Measurements from ENCODE around the gene PIP5K1C.

The PIP5K1C gene, protein sequence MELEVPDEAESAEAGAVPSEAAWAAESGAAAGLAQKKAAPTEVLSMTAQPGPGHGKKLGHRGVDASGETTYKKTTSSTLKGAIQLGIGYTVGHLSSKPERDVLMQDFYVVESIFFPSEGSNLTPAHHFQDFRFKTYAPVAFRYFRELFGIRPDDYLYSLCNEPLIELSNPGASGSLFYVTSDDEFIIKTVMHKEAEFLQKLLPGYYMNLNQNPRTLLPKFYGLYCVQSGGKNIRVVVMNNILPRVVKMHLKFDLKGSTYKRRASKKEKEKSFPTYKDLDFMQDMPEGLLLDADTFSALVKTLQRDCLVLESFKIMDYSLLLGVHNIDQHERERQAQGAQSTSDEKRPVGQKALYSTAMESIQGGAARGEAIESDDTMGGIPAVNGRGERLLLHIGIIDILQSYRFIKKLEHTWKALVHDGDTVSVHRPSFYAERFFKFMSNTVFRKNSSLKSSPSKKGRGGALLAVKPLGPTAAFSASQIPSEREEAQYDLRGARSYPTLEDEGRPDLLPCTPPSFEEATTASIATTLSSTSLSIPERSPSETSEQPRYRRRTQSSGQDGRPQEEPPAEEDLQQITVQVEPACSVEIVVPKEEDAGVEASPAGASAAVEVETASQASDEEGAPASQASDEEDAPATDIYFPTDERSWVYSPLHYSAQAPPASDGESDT

DNA sequence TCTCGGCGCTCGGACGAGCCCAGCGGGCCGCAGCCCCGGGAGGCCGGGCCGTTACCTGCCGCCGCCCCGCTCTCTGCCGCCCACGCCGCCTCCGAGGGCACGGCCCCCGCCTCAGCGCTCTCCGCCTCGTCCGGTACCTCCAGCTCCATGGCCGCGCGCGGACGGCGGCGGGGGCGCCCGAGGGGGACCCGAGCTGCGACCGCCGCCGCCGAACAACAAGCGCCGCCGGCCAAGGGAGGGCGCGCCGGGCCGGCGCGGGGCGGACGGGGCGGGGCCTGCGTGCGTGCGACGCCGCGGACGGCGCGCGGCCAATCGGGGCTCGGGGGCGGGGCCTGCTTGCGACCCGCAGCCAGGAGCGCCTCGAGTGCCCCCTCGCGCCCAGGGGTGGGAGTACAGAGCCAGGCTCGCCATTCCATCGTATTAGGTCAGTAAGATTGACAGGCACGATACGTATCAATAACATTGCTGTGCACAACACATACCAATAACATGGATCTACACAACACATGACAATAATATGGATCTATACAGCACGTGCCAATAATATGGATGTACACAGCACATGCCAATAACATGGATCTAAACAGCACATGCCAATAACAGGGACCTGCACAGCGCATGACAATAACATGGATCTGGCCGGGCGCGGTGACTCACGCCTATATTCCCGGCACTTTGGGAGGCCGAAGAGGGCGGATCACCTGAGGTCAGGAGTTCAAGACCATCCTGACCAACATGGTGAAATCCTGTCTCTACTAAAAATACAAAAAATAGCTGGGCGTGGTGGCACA lies at the start of gene PIP5K1C:
Gene PIP5K1C (minus strand): TSS at position 227 of the 791 bp plus-strand sequence. CDS start 78 bp downstream, at position 149.
- peak in 1 of 2 experiments; percentile 88 for DNase-seq

DNA sequence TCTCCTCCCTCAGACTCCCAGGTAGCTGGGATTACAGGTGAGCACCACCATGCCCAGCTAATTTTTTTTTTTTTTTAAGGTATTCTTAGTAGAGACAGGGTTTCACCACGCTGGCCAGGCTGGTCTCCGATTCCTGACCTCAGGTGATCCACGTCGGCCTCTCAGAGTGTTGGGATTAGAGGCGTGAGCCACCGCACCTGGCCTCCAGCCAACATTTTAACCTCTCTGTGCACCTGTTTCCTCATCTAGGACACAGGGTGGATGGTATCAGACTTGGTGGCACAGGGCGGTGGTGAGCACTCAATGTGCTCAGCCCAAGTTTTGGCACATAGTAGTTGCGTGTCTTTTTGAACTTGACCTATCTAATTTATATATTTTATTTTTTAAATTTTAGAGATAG lies 48.7 kb upstream of the PIP5K1C start:
- DNase-seq, result no peak

DNA sequence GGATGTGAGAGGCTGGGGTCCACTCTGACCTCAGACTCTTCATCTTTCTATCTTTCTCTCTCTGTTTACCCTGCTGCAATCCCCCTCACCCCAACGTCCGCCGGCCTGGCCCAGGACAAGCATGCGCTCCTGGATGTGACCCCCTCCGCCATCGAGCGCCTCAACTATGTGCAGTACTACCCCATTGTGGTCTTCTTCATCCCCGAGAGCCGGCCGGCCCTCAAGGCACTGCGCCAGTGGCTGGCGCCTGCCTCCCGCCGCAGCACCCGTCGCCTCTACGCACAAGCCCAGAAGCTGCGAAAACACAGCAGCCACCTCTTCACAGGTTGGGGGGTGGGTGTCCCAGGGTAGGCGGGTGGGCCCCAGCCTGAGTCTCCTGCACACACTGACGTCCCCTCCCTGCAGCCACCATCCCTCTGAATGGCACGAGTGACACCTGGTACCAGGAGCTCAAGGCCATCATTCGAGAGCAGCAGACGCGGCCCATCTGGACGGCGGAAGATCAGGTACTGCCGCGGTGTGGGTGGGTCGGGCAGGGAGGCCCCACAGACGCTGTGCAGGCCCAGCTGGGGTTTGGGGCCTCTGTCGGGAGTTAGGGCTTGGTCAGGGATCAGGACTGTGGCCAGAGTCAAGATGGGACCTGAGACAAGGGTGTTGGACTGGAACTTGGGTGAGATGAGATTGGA lies 46.2 kb upstream of the PIP5K1C start:
- no peak for DNase-seq

DNA sequence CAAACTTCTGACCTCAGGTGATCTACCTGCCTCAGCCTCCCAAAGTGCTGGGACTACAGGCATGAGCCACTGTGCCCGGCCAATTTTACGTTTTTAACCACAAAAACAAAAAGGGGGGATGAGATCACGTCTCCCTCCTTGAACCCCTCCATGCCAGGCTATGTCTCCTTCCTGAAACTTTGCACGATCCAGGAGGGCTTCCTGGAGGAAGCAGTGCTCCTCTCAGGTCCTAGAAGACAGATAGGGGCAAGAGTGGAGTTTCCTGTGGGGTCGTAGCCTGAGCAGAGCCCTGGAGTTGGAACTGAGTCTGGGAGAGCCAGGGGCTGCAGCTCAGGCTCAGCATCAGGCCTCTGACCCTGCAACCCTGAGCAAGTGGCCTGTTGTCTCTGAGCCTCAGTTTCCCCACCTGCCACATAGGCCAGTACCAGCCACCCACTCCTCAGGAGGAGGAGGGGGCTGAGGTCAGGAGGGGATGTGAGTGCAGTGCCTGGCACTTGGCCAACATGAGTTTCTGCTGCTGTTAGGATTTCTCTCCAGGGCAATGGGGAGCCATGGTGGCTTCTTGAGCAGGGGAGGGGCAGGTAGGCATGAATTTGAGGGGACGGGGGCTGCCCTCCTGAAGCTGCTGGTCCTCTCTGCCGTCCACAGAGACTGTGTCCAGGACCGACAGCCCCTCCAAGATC lies 45.2 kb upstream of the PIP5K1C start:
- no peak for DNase-seq

DNA sequence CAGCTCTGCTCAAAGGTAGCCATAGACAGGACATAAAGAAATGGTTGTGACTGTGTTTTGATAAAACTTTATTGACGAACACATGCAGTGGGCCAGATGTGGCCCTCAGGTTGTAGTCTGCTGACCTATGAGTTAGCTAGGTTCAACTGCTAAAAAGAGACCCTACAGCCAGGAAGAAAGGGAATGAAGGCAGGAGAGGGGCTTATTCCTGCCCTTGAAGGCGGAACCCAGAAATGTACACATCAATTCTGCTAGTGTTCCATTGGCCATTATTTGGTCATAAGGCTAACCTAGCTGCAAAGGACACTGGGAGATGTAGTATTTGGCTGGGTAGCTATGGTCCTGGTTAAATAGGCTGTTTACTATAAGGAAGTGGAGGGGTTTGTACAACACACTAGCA lies 43.2 kb upstream of the PIP5K1C start:
- peak in 1 of 2 experiments; percentile 35 for DNase-seq

DNA sequence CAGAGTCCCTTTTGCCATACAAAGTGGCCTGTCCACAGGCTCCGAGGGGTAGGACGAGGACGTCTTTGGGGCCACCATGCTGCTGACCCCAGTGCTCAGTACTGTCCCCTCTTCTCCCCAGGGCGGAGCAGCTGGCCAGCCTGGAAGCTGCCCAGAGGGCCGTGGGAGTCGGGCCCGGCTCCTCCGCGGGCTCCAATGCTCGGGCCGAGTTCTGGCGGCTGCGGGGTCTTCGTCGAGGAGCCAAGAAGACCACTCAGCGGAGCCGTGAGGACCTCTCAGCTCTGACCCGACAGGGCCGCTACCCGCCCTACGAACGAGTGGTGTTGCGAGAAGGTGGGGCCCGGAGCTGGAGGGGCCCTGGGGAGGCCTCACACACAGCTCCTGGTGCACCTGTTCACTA lies 40.2 kb upstream of the PIP5K1C start:
- no peak for DNase-seq

DNA sequence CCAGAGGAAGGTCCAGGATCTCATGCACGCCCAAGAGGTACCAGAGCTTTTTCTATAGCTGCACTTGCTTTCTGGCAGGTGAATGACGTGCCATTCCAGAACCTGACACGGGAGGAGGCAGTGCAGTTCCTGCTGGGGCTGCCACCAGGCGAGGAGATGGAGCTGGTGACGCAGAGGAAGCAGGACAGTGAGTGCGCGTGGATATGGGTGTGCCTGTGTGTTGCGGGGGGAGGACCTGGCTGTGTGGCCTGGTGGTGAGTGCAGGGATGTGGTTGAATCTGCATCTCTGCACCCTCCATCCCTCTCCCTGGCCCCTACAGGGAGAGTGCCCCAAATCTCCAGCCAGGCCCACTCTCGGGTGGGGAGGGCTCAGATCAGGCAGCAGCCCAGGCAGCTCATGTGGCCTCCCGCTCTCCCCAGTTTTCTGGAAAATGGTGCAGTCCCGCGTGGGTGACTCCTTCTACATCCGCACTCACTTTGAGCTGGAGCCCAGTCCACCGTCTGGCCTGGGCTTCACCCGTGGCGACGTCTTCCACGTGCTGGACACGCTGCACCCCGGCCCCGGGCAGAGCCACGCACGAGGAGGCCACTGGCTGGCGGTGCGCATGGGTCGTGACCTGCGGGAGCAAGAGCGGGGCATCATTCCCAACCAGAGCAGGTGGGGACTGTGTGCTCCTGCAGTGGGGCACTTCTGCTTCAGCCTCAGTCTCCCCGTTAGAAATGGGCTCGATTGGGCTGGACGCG lies 38.4 kb upstream of the PIP5K1C start:
- no peak for DNase-seq

DNA sequence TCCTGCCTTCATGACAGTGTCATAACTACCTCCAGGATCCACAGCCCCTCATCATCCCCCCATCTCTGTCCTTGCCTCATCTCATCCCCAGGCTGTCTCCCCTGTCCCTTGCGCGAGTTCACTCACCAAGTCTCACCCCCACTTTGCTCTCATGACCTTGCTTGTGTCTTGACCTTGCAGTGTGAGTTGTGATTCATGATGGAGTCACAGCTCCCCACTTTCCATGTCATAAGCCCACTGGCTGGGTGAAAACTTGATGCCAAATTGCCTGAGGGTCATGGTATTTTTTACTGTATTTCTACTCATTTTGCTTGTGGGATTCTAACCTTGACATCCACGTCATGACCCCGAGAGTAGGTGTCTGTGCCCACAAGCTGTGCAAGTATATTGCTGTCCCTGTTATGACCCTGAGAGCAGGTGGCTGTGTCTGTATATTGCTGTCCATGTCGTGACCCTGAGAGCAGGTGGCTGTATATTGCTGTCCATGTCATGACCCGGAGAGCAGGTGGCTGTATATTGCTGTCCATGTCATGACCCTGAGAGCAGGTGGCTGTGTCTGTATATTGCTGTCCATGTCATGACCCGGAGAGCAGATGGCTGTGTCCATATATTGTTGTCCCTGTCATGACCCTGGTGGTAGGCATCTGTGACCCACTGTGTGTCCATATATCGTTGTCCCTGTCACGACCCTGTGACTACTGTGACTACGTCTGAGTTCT lies 37.4 kb upstream of the PIP5K1C start:
- no peak for DNase-seq

DNA sequence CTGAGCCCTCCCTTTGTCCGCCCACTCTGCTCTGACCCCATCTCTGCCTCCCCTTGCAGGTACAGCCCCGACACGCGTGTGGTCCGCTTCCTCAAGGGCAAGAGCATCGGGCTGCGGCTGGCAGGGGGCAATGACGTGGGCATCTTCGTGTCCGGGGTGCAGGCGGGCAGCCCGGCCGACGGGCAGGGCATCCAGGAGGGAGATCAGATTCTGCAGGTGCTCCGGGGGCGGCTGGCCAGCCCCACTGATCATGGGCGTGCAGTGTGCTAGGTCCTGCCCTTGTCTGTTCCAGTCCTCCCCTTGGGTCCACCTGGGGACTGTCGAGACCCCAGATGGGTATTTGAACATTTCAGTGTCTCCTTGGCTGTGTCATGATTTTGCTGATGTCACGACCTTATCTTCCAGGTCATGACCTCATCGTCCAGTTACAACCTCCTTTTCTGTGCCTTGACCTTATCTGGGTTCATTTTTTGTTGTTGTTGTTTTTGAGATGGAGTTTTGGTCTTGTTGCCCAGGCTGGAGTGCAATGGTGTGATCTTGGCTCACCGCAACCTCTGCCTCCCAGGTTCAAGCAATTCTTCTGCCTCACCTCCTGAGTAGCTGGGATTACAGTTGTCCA lies 35.9 kb upstream of the PIP5K1C start:
- no peak for DNase-seq

DNA sequence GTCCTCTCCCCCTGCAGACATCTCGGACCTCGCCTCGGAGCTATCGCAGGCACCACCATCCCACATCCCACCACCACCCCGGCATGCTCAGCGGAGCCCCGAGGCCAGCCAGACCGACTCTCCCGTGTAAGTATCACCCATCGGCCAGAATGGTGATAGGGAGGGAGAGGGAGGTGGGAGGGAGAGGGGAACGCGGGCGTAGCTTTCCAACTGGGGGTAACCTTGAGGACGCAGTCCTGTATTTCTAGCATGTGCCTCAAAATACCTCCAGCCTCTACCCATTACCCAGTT lies 34.0 kb upstream of the PIP5K1C start:
- no peak for DNase-seq

DNA sequence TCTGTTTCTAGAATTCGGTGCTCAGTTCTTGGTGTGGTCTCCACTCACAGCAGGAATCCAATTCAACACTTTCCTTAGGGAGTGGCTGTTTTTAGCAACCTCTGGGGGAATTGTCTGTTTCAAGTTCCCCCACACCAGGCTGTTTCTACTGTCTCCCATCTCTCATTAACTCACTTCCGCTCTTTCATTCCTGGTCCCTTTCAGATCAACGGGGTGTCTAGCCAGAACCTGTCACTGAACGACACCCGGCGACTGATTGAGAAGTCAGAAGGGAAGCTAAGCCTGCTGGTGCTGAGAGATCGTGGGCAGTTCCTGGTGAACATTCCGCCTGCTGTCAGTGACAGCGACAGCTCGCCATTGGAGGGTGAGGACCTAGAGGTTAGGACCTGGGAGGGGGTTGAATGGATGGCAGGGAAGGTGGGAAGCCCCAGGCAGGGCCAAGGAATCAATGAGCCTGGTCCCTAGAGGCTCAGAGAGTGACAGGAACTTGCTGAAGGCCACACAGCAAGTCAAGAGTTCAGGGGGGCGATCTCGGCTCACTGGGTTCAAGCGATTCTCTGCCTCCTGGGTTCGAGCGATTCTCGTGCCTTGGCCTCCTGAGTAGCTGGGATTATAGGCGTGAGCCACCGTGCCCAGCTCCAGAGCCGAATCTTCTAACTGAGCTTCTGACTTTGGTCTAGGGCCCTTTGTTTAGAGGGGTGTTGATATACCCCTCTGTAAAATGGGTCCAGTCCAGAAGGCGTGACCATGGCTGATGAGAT lies 33.5 kb upstream of the PIP5K1C start:
- DNase-seq, result no peak

DNA sequence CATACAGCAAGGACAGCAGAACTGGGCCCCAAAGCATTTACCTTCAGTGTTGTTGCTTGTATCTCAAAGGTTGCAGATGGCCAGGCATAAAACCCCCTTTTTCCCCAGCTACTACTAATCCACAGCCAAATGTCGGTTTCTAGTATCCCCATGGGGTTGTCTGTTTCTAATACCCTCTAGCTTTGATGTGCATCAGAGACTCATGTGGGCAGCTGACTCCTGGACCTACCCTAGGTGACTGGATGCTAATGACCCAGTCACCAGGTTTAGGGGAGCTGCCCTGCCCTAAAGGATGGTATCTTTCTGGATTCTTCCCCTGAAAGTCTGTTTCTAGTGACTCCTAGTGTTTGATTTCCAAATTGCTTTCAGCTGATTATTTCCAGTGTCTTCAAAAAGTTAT lies 31.8 kb upstream of the PIP5K1C start:
- no peak for DNase-seq

DNA sequence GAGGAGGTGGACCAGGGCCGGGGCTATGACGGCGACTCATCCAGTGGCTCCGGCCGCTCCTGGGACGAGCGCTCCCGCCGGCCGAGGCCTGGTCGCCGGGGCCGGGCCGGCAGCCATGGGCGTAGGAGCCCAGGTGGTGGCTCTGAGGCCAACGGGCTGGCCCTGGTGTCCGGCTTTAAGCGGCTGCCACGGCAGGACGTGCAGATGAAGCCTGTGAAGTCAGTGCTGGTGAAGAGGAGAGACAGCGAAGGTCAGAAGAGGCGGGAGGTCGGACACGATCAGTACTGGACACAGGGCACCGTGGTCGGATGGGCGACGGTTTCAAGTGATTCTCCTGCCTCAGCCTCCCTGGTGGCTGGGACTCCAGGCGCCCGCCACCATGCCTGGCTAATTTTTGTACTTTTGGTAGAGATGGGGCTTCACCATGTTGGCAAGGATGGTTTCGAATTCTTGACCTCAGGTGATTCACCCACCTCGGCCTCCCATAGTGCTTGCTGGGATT lies 30.2 kb upstream of the PIP5K1C start:
- DNase-seq, result no peak

DNA sequence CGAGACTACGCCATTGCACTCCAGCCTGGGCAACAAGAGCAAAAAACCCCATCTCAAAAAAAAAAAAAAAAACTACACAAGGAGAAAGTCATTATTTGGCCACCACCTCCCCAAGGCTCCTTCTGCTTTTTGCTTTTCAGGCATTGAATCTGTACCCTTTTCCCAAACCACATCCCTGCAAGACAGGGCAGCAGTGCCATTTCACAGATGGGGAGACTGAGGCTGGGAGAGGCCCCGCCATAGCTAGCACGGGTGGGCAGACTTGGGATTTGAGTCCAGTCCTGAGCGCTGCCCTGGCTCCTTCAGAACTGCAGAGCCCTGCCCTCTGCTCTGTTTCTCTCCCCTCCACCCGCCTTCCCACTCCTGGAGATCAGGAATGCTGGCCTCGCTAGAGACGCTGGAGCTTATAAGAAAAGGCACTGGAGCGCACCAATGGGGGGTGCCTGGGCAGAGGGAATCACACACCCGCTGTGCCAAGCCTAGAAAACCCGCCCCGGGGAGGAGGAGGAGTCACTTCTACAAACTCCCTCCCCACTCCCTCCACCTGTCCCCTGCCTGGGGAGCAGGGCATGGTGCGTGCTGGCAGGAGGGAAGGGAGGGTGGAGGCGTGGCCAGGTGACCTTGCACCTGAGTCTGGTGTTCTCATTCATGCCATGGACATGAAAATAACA lies 25.5 kb upstream of the PIP5K1C start:
- DNase-seq, result peak in 1 of 2 experiments; percentile 56

DNA sequence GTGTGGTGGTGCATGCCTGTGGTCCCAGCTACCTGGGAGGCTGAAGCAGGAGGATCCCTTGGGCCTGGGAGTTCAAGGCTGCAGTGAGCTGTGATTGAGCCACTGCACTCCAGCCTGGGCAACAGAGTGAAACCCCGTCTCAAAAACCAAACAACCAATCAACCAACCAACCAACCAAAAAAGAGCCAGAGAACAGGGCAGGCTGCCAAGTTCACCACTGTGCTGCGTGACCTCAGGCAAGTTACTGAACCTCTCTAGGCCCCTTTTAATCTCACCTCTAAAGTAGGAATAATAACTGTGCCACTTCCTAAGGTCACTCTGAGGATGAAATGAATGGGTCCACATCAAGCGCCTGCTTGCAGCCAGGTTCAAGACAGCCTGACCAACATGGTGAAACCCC lies 24.9 kb upstream of the PIP5K1C start:
- DNase-seq, result no peak

DNA sequence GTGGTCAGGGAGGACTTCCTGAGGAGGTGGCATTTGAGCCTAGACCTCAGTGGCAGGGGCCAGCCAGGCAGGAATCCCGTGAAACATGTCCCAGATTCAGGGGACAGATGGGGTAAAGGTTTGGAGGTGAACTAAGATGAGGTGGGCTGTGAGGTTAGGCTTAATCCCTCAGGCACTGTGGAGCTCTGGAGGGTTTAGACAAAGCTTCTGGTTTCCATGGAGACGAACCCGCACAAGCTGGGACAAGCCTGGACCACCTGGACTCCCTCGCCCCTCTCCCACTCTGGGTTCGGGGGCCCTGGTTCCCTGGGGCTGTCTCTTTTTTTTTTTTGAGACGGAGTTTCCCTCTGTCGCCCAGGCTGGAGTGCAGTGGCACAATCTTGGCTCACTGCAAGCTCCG lies 23.6 kb upstream of the PIP5K1C start:
- DNase-seq, result peak in 1 of 2 experiments; percentile 8

DNA sequence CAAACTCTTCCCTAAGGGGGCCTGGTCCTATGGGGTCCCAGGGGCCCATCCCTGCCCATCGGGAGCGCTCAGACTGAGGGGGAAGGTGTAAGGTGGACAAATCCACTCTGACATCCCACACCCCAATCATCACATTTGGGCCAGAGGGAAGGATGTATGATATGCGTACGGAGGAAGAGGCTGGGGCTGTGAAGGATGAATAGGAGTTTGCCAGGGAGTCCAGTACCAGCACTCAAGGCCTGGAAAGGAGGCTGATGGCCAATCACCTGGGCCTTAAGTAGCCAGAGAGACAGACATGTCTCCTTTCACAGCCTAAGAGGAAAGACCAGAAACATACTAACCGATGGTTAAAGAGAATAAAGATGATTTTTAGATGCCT lies 22.8 kb upstream of the PIP5K1C start:
- DNase-seq, result no peak

DNA sequence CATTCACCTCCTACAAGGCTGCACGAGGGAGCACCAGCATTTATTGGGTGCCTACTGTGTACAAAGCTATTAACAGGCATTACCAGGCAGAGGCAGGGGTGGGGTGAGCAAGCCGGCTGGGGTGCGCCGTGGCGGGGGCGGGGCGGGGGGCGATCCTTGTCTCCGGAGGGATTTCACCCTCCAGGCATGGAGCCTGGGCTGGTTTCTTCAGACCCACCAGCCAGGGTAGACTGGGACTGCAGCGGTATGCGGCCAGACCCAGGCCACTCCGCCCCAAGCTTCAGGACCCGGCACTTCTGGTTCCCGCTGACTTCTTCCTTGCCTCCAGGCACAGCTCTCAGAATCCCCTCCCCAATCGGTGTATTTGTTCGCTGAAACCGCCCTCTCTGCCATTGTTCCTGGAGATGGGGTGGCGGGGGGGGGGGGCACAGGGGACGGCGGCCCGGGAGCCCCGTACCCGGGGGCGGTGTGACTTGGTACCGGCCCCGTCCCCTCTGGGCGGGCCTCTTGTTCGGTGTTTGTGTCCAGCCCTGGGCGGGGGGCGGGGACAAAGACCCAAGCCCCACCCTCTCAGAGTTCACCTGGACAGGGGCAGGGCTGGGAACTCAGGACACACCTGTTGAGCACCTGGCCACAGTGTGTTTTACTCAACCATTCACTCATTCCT lies 22.3 kb upstream of the PIP5K1C start:
- DNase-seq, result peak in 1 of 2 experiments; percentile 33
